GM12874 (cell line): Measurements from ENCODE around the gene CLDND1.

Experiments used
- TF ChIP-seq, protein P1 (sequence below): IDR thresholded peaks from 2 replicates; pipeline ENCODE4 v1.5.1; 2011; ENCODE audit warnings: low read depth, mild to moderate bottlenecking, control low read depth, low read length, moderate library complexity; ENCODE audit not compliant: insufficient read depth

CLDND1 gene

DNA sequence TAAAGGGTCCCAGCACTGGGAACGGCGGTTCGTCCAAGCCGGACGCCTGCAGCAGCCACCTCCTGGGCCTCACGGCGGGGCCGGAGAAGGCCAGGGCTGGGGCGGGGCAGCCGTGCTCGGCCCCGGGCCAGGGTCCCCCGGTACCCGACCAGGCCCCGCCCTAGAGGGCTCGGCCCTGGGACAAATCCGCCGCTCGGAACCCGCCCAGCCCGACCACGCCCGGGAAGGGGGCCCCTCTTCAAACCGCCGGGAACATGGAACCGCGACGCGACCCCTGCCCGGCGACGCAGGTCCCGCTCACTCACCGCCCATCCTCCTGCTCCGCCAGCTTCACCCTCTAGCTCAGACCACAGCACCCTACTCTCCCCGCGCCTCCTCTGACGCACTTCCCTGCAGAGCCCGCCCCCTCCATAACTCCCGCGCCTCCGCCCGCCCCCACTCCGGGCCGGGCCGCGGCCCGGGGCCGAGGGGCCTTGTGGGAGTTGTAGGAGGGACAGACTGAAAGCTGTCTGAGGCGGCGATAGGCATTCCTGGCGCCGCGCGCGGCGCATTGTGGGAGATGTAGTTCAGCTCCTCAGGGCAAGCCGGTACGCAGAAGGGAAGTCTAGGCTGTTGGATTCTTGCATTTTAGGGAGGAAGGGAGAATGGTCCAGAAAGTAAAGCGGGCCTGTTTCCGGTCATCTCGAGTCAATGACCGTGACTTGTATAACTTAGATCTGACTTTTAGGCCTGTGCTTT, at the start of gene CLDND1:
CLDND1 (minus strand) TSS at position 359 of the 738 bp plus-strand sequence. CDS start 1,478 bp downstream, outside the sequence.
- TF ChIP-seq, protein P1, sequence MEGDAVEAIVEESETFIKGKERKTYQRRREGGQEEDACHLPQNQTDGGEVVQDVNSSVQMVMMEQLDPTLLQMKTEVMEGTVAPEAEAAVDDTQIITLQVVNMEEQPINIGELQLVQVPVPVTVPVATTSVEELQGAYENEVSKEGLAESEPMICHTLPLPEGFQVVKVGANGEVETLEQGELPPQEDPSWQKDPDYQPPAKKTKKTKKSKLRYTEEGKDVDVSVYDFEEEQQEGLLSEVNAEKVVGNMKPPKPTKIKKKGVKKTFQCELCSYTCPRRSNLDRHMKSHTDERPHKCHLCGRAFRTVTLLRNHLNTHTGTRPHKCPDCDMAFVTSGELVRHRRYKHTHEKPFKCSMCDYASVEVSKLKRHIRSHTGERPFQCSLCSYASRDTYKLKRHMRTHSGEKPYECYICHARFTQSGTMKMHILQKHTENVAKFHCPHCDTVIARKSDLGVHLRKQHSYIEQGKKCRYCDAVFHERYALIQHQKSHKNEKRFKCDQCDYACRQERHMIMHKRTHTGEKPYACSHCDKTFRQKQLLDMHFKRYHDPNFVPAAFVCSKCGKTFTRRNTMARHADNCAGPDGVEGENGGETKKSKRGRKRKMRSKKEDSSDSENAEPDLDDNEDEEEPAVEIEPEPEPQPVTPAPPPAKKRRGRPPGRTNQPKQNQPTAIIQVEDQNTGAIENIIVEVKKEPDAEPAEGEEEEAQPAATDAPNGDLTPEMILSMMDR: no peak

DNA sequence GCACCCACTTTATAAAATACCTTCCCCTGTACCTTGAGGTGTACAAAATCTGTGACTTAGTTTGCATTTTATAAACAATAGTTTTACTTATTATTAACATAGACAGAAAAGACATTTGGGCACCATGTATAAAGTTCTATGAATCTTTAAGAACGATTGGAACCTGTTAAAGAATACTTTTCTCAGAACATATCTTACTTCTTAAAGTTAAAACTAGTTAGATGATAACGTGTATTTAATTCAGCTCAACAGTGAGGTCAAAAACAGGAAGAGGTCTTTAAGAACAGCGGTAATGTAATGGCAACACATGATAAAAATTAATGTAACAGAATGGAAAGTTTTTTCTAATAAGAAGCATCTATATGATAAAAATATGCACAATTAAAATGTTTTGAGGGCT, 45.7 kb upstream of the CLDND1 start:
- TF ChIP-seq, protein P1: no peak

DNA sequence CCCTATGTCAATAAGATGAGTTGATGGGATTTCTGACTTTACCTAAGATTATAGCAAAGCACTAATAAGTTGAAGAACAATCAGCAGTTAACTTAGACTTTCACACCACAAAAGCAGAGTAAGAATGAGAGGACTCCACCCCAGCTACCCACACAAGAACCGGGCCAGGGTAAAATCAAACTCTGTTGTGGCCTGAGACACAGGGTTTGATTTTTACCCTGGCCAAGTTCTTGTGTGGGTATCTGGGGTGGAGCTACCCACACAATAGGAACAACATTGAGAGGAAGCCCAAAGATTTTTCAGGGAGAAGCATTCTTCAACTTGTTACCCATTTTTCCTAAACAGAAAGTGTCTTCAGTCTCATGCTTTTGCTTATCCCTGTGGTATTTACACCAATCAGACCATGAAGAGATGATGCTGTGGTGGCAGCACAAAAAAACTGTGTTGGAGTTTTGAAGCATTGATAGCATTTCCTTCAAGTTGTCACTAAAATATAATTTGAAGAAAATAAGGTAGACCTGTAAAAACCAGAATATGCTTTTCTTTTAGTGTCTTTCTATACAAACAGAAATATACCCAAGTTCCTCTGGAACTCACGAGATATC, 45.1 kb upstream of the CLDND1 start:
- TF ChIP-seq, protein P1: no peak

DNA sequence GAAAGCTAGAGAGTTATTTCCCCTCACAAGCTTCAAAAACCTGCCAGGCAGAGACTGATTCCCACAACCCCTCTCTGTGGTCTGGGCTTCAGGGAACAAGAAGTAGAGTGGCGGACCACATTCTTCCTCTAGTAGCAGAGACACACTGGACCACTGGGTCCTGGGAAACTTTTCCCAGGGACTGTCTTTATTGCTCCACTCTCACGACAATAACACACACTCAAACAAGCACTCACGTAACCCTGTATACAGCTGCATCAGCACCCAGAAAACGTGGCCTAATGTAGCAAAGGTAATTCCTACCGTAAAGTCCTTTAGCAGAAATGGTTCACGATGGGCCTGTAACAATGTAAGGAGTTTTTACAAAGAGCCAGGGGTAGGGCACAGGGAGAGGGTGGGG, 43.1 kb upstream of the CLDND1 start:
- TF ChIP-seq, protein P1: no peak

DNA sequence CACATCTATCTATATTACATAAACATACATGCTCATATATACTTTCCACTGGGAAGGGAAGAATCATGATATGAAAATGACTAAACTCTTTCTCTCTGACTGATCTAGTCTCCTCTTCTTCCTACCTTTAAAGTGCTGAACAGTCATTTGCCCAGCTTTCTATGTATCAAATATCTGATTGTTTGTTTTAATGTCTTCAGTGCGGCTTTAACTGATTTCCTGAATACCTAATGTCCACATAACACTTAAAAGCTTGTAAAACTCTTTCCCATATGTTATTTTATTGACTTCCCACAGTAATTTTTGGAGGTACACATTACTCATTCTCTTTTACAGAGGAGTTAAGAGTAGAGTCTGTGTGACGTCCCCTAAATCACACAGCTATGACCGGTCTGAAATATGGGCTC, 42.5 kb upstream of the CLDND1 start:
- TF ChIP-seq, protein P1: no peak

DNA sequence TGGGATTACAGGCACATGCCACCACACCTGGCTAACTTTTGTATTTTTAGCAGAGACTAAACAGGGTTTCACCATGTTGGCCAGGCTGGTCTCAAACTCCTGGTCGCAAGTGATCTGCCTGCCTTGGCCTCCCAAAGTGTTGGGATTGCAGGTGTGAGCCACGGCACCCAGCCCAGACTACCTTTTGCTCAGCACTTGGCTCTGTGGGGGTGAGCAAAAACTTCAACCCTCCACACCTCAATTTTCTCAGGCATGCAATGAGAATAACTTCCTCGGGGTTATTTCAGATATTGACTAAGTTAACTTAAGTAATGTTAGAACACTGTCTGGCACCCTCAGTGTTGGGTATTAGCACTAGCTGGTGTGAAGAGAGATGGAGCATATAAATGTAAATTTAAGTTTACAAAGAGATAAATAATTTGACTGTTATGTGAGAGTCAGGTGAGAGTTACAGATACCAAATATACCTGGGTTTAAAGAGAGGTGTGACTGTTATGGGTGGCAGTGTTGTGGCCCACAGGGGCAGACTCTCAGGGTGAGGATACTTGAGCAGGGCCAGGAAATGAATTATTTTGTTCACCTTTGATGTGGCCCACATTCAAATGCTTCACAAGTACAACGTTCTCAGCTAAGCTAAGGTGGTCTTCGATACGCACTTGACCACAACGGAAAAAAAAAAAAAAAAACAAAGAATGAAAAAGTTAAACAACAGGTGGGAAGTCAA, 41.7 kb upstream of the CLDND1 start:
- TF ChIP-seq, protein P1: no peak

DNA sequence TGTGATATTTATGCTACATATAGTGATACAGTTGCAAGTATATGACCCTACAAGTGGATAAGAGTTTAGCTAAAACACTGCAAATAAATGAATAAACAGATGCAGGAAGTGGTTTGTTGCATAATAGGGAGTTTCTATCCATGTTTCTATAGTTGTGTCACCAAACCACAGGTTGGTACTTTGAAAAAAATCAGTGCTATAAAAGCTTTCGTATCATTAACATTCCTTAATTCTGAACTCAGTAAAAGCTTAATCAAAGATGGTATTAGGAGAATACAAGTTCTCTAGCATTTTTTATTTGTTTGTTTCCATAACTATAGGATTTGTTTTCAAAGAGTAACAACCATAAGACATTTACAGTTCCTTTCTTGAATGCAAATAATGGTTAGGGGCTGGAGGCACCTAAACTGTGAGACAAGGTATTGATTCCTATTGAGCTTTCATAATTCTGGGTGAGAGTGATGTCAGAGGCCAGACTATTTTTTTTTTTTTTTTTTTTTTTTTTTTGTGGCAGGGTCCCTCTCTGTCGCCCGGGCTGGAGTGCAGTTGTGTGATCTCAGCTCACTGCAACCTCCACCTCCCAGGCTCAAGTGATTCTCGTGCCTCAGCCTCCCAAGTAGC, 41.1 kb upstream of the CLDND1 start:
- TF ChIP-seq, protein P1: no peak
